Activated CD4-positive, alpha-beta T cell treated with anti-CD3 and anti-CD28 coated beads for 24 hours (primary cell): ENCODE measurements around the gene ZNF654.
"Not testable (repeated sequence)": the region's sequence is repeated elsewhere in the genome, so short reads cannot be mapped to it uniquely, and the experiment has no call there.

Experiments
- DNase-seq, 2 donors: peaks; one replicate each; pipeline ENCODE4 v3.0.0-alpha.2; 2020; ENCODE audit warnings: low read depth in 2 of 2

Gene ZNF654

DNA sequence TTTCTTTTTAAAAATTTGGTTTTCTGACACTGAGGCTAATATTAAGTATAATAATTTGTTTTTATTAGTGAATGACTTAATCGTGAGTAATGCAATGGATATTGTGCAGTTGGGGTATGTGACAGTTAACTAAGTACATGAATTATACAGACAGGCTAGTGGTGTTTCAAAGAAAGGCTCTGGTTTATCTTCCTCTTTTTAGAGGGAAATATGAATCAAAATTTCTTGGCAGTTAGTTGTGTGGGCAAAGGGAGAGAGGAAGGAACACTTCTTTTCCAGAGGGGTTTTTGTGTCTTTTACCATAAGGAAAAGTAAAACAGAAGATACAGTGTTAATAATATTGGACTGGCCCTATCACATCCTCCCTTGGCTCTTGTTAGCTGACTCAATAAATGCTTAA is 2.7 kb downstream of the ZNF654 start:
- no peak for DNase-seq

- DNase-seq = no peak
Observed at GRCh38 chr3:88075072-88075471, 16.0 kb downstream of the ZNF654 start.

GRCh38 chr3:88075497-88075896 is 16.4 kb downstream of the ZNF654 start:
- DNase-seq = no peak

- no peak for DNase-seq
Observed at GRCh38 chr3:88076712-88077111, 17.7 kb downstream of the ZNF654 start.

GRCh38 chr3:88078932-88079331 is 19.9 kb downstream of the ZNF654 start:
- DNase-seq = no peak

GRCh38 chr3:88082854-88083253 is 23.8 kb downstream of the ZNF654 start:
- DNase-seq = no peak

- DNase-seq = no peak
Observed at GRCh38 chr3:88084097-88084501, 25.0 kb downstream of the ZNF654 start.

DNA sequence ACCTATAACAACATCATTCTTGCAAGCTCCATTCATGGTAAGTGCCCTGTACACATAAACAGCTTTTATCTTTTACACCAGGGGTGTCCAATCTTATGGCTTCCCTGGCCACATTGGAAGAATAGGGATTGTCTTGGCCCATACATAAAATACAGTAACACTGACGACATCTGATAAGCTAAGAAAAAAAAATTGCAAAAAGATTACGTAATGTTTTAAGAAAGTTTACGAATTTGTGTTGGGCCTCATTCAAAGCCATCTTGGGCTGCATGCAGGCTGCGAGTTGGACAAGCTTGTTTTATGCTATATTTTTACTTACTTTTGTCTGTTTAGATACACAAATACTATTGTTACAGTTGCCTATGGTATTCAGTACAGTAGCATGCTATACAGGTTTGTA is 31.6 kb downstream of the ZNF654 start:
- DNase-seq = no peak

DNA sequence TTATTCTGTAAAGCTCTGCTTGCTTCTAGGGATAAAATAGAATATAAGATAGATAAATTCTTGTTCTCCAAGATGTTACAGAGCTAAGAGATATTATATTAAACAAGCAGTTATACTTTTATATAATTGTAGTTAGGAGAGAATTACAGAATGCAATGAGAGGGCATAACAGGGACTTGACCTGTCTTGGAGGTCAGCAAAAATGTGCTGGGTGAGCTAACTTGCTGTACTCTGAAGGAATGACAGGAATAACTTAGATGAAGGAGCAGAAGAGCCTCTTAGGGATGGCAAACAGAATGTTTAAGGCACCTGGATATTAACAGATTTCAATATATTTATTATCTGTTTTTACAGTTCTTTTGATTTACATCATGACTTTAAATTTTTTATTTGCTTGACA is 33.2 kb downstream of the ZNF654 start:
- no peak for DNase-seq

GRCh38 chr3:88093266-88093665 is 34.2 kb downstream of the ZNF654 start:
- DNase-seq = no peak

DNA sequence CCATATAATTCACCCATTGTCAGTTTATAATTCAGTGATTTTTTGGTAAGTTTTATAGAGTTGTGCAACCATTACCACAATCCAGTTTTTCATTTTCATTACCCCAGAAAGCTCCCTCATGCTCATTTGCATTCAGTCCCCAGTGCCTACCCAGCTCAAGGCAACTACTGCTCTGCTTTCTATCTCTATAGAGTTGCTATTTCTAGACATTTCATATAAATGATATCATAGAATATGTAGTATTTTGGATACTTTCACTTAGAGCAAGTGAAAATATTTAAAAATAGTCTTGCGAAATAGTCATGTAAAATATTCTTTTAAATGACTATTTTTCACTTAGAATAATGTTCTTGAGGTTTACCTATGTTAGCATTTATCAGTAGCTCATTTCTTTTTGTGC is 42.1 kb downstream of the ZNF654 start:
- DNase-seq = no peak

- no peak for DNase-seq
Observed at GRCh38 chr3:88105325-88105724, 46.3 kb downstream of the ZNF654 start.

DNA sequence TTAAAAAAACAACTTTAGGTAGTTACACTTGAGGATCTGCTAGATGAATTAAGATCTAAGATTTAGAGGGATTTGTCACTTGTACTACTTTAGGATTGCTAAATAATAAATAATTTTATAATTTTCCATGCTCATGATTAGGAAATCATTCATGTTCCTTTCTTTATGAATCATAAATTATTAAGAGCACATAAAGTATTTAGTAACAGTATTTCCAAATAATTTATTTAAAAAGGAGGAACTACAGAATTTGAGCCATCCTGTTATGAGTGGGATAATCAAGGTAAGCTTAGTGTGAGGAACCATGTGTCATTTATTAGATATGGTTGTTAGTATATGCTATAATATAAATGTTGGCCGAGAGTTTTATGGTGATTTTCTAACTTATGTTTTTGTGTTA is 53.2 kb downstream of the ZNF654 start:
- DNase-seq = no peak

- peak; percentile 9 to 49 for DNase-seq
Observed at GRCh38 chr3:88113311-88114162, 54.5 kb downstream of the ZNF654 start.

- no peak for DNase-seq
Observed at GRCh38 chr3:88114878-88115549, 56.0 kb downstream of the ZNF654 start.

- no peak for DNase-seq
Observed at GRCh38 chr3:88117683-88118082, 58.6 kb downstream of the ZNF654 start.

GRCh38 chr3:88118603-88119002 is 59.5 kb downstream of the ZNF654 start:
- DNase-seq = not testable (repeated sequence)

DNA sequence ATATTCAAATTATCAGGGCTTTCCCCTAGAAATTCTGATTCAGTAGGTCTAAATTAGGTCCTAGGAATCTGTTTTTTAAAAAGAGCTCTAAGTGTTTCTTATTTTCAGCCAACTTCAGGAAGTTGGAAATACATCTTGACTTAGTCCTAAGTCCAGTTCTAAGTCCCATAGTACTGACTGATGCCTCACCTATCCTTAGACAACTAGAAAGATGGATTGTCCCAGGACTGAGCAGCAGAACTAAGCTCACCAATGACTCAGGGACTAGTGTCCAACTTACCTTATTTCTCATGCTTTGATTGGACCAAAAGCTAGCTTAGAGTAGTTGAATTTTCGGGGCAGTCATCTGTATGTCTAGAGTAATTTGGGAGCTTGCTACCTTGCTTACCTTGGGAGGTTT is 64.5 kb downstream of the ZNF654 start:
- no peak for DNase-seq

DNA sequence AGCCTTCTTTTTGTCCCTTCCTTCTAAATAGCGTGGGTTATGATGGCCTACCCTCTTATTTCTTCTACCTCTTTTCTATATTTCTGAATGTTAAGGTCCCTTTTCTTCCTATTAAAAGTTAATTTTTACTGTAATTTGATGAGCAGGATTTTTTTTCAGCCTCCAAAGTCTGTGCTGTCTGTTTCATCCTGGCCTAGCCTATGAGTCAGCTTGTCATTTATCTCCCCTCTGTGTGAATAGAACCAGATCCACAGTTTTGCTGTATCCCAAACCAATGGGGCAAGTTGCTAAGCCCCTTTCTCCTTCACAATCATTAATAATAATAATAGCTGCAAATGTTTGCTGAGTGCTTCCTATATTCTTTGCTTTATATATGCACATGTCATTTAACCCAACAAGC is 72.6 kb downstream of the ZNF654 start:
- DNase-seq = no peak

GRCh38 chr3:88132894-88133293 is 73.8 kb downstream of the ZNF654 start:
- DNase-seq = no peak

DNA sequence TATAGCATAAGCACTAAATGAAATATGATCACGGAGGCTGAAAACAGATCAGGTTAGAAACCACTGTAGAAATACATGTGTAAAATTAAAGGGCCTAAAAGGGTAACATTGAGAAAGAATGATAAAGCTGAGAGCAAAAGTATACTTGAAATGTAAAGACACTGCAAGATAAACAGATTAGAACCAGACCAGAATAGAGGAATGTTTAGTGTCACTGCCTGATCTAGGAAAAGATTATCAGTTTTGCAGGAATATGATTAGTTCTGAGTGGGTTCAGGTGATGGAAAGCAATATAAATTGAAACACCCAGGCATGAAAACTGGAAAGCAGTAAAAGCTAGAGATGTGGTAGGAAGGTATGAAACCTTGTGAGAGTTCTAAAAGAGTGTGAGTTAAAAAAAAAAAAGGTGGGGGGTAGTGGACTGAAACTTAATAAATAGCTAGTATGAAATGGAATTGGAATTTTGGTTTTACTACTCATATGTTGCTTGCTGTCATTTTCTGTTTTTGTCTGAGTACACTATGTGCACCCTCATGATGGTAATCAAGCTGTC is 74.7 kb downstream of the ZNF654 start:
- no peak for DNase-seq

DNA sequence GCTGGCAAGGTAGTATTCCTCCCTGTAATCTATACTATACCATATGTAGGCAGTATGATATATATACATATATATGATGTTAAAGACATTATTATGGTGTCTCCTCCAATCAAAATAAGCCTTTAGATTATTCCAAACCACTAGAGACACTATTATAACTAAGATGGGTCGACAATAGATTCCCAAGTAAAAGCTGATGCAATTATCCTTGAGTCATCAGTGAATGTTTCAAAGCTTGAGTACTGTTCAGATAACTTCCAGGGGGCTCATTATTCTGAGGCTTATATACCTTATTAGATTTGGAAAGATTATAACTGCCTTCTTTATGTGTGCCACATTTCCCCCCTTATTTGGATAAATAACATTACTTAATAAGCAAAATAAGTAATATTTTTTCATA is 78.8 kb downstream of the ZNF654 start:
- DNase-seq = no peak

GRCh38 chr3:88141458-88142083 is 82.5 kb downstream of the ZNF654 start:
- no peak for DNase-seq
